HL-60 (cell line): ENCODE results near the gene PRKAG1.

Experiments
- DNase-seq, 2 experiments: peaks; one replicate each; pipeline ENCODE4 v3.0.0-alpha.2; 2010 to 2020; ENCODE audit warnings: low read depth in 1 of 2, low spot score in 1 of 2
- H3K27ac ChIP-seq: fragments of 250-450 bp; sonication (Bioruptor Pico); replicated peaks from 2 replicates; pipeline ENCODE4 v1.5.1; 2020; ENCODE audit warnings: mild to moderate bottlenecking, moderate library complexity
- H3K27me3 ChIP-seq: fragments of 250-450 bp; sonication (Bioruptor Pico); 2 replicates; pipeline ENCODE4 v1.5.1; 2021; ENCODE audit warnings: mild to moderate bottlenecking, moderate library complexity; ENCODE audit not compliant: insufficient read depth, poor library complexity, severe bottlenecking
- H3K4me3 ChIP-seq: replicated peaks from 2 replicates; pipeline ENCODE4 v1.5.1; 2011; ENCODE audit warnings: mild to moderate bottlenecking, control low read depth, low read length; ENCODE audit not compliant: insufficient read depth
- GABPA ChIP-seq: IDR thresholded peaks from 2 replicates; pipeline ENCODE4 v1.6.1; 2012; ENCODE audit warnings: low read depth
- POLR2AphosphoS5 ChIP-seq: IDR thresholded peaks from 2 replicates; pipeline ENCODE4 v1.6.1; 2012; ENCODE audit warnings: low read depth
- SPI1 ChIP-seq: IDR thresholded peaks from 2 replicates; pipeline ENCODE4 v1.6.1; 2012; ENCODE audit warnings: low read depth, mild to moderate bottlenecking, borderline replicate concordance
- TF ChIP-seq, protein P1 (sequence below): IDR thresholded peaks from 2 replicates; pipeline ENCODE4 v1.6.1; 2012; ENCODE audit warnings: low read depth; ENCODE audit not compliant: insufficient replicate concordance
- TF ChIP-seq, protein P2 (sequence below): IDR thresholded peaks from one replicate; pipeline ENCODE4 v1.5.1; 2011; ENCODE audit warnings: low read length, control low read depth, inconsistent platforms; ENCODE audit not compliant: insufficient read depth

Gene PRKAG1

DNA sequence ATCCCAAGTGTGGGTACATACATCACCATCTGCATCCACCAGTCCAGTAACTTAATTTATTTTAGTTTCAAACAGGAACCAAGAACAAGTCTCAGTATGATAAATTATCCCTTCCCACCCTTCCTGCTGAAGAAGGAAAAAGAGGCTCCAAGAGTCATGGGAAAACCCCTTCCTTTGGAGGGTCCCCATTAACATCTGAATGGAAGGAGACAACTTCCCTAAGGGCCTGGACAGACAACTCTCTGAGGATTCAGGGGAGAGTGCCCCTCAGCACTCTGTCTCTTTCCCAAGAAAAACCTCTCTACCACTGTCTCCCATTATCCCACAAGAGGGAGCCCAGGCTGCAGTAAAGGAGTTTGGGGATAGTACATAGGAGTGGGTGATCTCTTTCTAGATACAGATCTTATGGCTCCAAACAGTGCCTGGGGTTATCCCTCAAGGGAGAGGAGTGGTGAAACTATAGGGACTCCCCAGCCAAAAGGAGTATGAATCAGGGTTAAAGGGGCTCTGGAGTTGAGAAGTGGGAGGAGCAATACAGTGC is 53.2 kb downstream of the PRKAG1 start:
- TF ChIP-seq, protein P1, sequence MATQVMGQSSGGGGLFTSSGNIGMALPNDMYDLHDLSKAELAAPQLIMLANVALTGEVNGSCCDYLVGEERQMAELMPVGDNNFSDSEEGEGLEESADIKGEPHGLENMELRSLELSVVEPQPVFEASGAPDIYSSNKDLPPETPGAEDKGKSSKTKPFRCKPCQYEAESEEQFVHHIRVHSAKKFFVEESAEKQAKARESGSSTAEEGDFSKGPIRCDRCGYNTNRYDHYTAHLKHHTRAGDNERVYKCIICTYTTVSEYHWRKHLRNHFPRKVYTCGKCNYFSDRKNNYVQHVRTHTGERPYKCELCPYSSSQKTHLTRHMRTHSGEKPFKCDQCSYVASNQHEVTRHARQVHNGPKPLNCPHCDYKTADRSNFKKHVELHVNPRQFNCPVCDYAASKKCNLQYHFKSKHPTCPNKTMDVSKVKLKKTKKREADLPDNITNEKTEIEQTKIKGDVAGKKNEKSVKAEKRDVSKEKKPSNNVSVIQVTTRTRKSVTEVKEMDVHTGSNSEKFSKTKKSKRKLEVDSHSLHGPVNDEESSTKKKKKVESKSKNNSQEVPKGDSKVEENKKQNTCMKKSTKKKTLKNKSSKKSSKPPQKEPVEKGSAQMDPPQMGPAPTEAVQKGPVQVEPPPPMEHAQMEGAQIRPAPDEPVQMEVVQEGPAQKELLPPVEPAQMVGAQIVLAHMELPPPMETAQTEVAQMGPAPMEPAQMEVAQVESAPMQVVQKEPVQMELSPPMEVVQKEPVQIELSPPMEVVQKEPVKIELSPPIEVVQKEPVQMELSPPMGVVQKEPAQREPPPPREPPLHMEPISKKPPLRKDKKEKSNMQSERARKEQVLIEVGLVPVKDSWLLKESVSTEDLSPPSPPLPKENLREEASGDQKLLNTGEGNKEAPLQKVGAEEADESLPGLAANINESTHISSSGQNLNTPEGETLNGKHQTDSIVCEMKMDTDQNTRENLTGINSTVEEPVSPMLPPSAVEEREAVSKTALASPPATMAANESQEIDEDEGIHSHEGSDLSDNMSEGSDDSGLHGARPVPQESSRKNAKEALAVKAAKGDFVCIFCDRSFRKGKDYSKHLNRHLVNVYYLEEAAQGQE, result no peak
- TF ChIP-seq POLR2AphosphoS5 (no peak), SPI1 (no peak), GABPA (no peak)
- TF ChIP-seq, protein P2, sequence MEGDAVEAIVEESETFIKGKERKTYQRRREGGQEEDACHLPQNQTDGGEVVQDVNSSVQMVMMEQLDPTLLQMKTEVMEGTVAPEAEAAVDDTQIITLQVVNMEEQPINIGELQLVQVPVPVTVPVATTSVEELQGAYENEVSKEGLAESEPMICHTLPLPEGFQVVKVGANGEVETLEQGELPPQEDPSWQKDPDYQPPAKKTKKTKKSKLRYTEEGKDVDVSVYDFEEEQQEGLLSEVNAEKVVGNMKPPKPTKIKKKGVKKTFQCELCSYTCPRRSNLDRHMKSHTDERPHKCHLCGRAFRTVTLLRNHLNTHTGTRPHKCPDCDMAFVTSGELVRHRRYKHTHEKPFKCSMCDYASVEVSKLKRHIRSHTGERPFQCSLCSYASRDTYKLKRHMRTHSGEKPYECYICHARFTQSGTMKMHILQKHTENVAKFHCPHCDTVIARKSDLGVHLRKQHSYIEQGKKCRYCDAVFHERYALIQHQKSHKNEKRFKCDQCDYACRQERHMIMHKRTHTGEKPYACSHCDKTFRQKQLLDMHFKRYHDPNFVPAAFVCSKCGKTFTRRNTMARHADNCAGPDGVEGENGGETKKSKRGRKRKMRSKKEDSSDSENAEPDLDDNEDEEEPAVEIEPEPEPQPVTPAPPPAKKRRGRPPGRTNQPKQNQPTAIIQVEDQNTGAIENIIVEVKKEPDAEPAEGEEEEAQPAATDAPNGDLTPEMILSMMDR, result no peak
- Histone ChIP-seq H3K27me3 (peaks cover 10% of the 10 kb centered on the region), H3K4me3 (no peak overlapping the region), H3K27ac (no peak overlapping the region)
- no peak for DNase-seq

DNA sequence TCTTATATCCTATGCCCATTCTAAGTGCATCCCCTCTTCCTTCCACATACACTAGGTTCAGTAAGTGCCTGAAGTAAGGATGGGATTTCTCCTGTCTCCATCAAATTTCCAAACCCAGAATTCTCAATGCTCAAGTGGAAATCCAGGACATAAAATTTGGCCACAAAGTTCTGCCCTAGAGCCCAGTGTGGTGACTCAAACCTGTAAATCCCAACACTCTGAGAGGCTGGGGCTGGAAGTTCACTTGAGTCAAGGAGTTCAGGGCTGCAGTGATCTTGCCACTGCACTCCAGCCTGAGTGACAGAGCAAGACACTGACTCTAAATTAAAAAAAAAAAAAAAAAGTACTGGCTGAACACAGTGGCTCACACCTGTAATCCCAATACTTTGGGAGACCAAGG is 56.8 kb downstream of the PRKAG1 start:
- H3K27ac ChIP-seq, result no peak overlapping the region
- no peaks in the 10 kb centered on the region for H3K27me3 ChIP-seq
- no peak for TF ChIP-seq SPI1
- TF ChIP-seq, protein P1, result no peak
- TF ChIP-seq, protein P2, result no peak
- no peak for TF ChIP-seq POLR2AphosphoS5
- no peak for TF ChIP-seq GABPA
- no peak overlapping the region for H3K4me3 ChIP-seq
- DNase-seq, result no peak

DNA sequence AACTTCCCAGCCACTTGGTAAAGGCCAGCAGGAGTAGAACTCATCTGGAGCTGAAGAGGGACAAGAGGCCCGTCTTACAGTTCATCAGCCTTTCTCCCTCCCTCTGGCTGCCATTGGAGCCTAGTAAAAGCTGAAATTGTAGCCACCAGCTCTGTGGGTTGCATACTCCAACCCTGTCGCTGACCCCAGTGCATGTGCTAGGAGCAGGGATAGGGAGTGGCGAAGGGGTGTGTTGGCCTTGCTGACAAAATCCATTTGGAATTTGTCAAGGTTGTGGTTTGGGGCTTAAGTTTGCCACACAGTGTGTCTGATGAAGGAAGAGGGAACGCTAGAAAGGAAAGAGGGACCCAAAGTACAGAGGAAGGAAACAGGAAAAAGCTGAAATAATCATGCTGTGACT is 57.2 kb downstream of the PRKAG1 start:
- Histone ChIP-seq H3K27ac (no peak overlapping the region), H3K27me3 (no peaks in the 10 kb centered on the region), H3K4me3 (no peak overlapping the region)
- TF ChIP-seq POLR2AphosphoS5, result no peak
- TF ChIP-seq, protein P1, result no peak
- no peak for TF ChIP-seq GABPA
- TF ChIP-seq, protein P2, result no peak
- no peak for TF ChIP-seq SPI1
- no peak for DNase-seq
